Gastrocnemius medialis (tissue), 4 donors: ENCODE measurements around the gene P3R3URF.

ENCODE experiments used
- POLR2A ChIP-seq, 2 donors: fragments of 450-650 bp; IDR thresholded peaks; one replicate each; pipeline ENCODE4 v1.6.1; 2017; ENCODE audit warnings: antibody characterized with exemption in 2 of 2, mild to moderate bottlenecking in 2 of 2, moderate library complexity in 2 of 2
- TF ChIP-seq, protein P1 (sequence below), 5 experiments: fragments of 450-650 bp in 3 of 5; fragments of 200-600 bp in 2 of 5; sonication (generic) in 2 of 5; IDR thresholded peaks in 4 of 5; conservative IDR thresholded peaks in 1 of 5; 1 replicate in 4 of 5; 2 replicates in 1 of 5; pipeline ENCODE4 v1.5.1; 2016 to 2019; ENCODE audit warnings: antibody characterized with exemption in 5 of 5, mild to moderate bottlenecking in 3 of 5, moderate library complexity in 3 of 5

DNA sequence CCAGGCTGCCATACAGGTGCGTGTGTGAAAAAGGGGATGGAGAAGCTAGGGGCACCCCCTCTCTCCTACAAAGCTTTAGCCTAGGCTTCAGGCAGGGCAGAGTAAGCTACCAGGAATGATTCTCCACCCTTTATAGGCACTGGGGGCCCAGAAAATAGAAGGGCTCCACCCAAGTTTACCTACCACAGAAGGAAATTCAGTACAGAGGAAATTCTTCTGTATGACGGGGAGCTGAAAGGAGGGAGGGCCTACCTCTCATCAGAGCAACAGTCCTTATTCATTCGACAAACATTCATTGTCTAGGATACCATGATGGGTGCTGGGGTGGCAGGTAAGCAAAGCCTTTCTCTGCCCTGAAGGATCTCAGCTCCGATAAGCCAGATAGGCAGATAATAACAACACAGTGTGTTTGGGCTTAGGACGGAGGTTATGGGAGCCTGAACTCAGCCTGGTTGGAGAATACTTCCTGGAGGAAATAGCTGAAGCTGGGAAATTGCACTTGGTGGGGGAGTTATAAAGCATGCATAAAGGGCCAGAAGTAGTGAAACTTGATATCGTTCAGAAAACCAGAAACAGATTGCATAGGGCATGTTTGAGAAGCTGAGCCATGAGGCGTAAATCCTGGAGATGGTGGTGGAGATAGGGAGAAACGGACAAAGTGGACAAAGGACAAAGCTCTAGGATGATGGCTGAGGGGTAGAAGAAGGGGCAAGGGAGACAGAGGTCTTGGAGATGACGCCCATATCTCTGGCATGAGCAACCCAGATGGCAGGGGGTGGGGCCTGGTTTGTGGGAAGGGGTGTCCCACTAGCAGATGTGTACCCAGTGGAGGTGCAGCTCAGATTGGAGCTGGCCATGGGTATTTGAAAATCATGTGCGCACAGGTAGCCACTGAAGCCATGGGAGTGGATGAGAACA is 5.3 kb upstream of the P3R3URF start:
- TF ChIP-seq POLR2A (IDR thresholded peaks at IDR 0.05), result no peak
- TF ChIP-seq, protein P1, sequence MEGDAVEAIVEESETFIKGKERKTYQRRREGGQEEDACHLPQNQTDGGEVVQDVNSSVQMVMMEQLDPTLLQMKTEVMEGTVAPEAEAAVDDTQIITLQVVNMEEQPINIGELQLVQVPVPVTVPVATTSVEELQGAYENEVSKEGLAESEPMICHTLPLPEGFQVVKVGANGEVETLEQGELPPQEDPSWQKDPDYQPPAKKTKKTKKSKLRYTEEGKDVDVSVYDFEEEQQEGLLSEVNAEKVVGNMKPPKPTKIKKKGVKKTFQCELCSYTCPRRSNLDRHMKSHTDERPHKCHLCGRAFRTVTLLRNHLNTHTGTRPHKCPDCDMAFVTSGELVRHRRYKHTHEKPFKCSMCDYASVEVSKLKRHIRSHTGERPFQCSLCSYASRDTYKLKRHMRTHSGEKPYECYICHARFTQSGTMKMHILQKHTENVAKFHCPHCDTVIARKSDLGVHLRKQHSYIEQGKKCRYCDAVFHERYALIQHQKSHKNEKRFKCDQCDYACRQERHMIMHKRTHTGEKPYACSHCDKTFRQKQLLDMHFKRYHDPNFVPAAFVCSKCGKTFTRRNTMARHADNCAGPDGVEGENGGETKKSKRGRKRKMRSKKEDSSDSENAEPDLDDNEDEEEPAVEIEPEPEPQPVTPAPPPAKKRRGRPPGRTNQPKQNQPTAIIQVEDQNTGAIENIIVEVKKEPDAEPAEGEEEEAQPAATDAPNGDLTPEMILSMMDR (IDR thresholded peaks at IDR 0.05 in 4 of 5, conservative IDR thresholded peaks at IDR 0.05 in 1 of 5), result no peak
